ENCODE data around the gene AASS.

AASS gene

DNA sequence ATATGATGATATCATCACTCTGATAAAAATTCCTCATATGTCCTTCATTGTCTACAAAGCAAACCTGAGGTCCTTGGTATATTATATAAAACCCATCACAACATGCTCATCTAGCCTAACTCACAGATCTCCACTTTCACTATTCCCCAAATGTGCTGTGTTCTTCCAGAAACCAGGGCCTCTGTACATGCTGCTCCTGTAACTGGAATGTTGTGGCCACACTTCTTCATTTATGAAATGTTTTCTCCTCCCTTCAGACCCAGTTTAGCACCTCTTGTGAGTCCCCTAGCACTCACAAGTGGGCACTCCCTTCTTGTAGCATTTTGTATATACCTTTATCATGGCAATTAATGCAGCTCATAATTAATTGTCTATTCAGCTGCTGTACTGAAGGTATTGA lies 61.9 kb downstream of the AASS start:
- DNase-seq (ENCODE audit: low spot score) (no peak), ATAC-seq (ENCODE audit: low read depth) (no peak)
- H3K36me3 ChIP-seq (ENCODE audit: low read depth), result no peaks in the 10 kb centered on the region
- no peaks in the 10 kb centered on the region for H3K4me1 ChIP-seq (ENCODE audit: insufficient read depth, poor library complexity, severe bottlenecking)
- no peak overlapping the region for H3K4me3 ChIP-seq (ENCODE audit: severe bottlenecking)
- TF ChIP-seq, protein P1, sequence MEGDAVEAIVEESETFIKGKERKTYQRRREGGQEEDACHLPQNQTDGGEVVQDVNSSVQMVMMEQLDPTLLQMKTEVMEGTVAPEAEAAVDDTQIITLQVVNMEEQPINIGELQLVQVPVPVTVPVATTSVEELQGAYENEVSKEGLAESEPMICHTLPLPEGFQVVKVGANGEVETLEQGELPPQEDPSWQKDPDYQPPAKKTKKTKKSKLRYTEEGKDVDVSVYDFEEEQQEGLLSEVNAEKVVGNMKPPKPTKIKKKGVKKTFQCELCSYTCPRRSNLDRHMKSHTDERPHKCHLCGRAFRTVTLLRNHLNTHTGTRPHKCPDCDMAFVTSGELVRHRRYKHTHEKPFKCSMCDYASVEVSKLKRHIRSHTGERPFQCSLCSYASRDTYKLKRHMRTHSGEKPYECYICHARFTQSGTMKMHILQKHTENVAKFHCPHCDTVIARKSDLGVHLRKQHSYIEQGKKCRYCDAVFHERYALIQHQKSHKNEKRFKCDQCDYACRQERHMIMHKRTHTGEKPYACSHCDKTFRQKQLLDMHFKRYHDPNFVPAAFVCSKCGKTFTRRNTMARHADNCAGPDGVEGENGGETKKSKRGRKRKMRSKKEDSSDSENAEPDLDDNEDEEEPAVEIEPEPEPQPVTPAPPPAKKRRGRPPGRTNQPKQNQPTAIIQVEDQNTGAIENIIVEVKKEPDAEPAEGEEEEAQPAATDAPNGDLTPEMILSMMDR (IDR thresholded peaks at IDR 0.05; ENCODE audit: poor library complexity, severe bottlenecking), result no peak
- no peaks in the 10 kb centered on the region for H3K27me3 ChIP-seq (ENCODE audit: insufficient read depth, poor library complexity, severe bottlenecking)
- H3K9me3 ChIP-seq (ENCODE audit: severe bottlenecking), result peaks cover 1% of the 10 kb centered on the region
- H3K27ac ChIP-seq (ENCODE audit: poor library complexity, severe bottlenecking), result no peak overlapping the region

DNA sequence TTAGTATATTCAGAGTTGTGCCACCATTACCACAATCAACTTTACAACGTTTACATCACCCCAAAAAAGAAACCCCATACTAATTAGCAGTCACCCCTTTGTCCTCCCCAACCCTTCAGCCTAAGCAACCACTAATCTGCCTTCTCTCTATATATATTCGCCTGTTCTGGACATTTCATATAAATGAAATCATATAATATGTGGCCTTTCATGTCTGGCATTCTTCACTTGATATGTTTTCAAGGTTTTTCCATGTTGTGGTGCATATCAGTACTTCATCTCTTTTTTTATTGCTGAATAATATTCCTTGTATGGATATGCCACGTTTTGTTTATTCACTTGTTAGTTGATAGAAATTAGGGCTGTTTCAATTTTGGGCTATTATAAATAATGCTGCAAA lies 70.4 kb downstream of the AASS start:
- H3K4me3 ChIP-seq (ENCODE audit: severe bottlenecking), result no peak overlapping the region
- no peaks in the 10 kb centered on the region for H3K27me3 ChIP-seq (ENCODE audit: insufficient read depth, poor library complexity, severe bottlenecking)
- no peak overlapping the region for H3K27ac ChIP-seq (ENCODE audit: poor library complexity, severe bottlenecking)
- H3K9me3 ChIP-seq (ENCODE audit: severe bottlenecking), result no peaks in the 10 kb centered on the region
- H3K36me3 ChIP-seq (ENCODE audit: low read depth), result no peaks in the 10 kb centered on the region
- no peak for DNase-seq (ENCODE audit: low spot score)
- TF ChIP-seq, protein P1 (IDR thresholded peaks at IDR 0.05; ENCODE audit: poor library complexity, severe bottlenecking), result no peak
- H3K4me1 ChIP-seq (ENCODE audit: insufficient read depth, poor library complexity, severe bottlenecking), result no peaks in the 10 kb centered on the region
- ATAC-seq (ENCODE audit: low read depth), result no peak

DNA sequence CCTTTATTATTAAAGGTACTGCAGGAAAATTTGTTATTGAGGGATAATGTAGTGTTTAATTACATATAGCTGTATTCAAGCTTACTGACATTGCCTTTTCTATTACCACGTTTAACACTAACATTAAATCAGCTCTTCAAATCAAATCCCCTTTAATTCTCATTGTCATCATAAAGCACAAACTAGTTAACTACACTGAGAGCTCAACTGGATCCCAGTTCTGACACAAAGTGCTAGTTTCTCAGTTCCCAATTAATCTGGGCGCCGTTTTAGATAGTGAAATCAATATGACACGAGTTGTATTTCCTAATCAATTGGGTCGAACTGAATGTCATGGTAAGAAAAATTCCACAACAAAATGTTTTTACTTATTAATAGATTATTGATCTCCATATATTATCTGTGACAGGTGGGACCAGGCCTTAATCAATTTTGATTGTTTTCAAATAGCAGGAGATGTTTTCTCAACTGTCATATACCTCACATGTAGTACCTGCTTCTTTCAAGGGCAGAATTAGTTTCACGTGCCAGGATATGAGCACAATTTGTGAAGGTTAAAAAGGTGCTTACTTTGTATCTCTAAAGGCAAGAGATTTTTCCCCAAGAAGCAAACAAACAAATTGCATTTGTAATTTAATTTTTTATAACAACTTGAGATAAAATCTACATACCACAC lies 71.0 kb downstream of the AASS start:
- no peaks in the 10 kb centered on the region for H3K9me3 ChIP-seq (ENCODE audit: severe bottlenecking)
- TF ChIP-seq, protein P1 (IDR thresholded peaks at IDR 0.05; ENCODE audit: poor library complexity, severe bottlenecking), result no peak
- no peaks in the 10 kb centered on the region for H3K36me3 ChIP-seq (ENCODE audit: low read depth)
- DNase-seq (ENCODE audit: low spot score) (no peak), ATAC-seq (ENCODE audit: low read depth) (no peak)
- H3K27ac ChIP-seq (ENCODE audit: poor library complexity, severe bottlenecking), result no peak overlapping the region
- no peaks in the 10 kb centered on the region for H3K27me3 ChIP-seq (ENCODE audit: insufficient read depth, poor library complexity, severe bottlenecking)
- H3K4me3 ChIP-seq (ENCODE audit: severe bottlenecking), result no peak overlapping the region
- no peaks in the 10 kb centered on the region for H3K4me1 ChIP-seq (ENCODE audit: insufficient read depth, poor library complexity, severe bottlenecking)

DNA sequence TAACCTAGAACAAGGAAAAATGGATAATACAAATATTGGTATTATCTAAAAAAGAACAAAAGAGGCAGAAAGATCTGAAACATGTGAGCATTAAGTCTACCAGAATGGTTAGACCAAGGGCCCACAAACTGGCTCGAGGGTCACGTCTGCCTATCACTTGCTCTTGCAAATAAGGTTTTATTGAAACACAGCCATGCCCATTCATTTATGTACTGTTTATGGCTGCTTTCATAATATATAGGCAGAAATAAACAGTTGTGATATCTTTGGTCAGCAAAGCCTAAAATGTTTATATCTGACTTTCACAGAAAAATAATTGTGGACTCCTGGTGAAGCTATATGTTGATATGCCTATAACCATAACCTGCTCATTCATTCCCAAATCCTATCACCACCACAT lies 71.8 kb downstream of the AASS start:
- H3K27ac ChIP-seq (ENCODE audit: poor library complexity, severe bottlenecking), result no peak overlapping the region
- ATAC-seq (ENCODE audit: low read depth), result no peak
- H3K36me3 ChIP-seq (ENCODE audit: low read depth), result no peaks in the 10 kb centered on the region

DNA sequence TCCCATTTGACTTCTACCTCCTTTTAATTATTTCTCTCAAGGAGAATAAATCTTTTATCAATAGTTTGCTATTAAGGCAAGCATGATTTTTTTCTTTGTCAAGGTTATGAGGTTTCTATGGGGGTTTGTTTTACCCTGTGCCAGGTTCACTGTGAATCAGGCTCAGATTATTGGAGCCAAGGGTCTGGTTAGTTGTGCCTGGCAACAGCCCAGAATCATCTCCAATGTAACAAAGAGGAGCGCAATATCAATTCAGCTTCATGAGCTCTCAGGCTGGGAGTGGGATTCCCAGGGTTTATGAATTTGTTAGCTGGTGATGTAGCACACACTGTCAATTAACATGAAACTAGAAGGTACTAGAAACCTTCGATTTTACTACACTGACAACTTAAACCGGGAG lies 73.2 kb downstream of the AASS start:
- H3K4me3 ChIP-seq (ENCODE audit: severe bottlenecking), result no peak overlapping the region
- ATAC-seq (ENCODE audit: low read depth) (no peak), DNase-seq (ENCODE audit: low spot score) (no peak)
- no peaks in the 10 kb centered on the region for H3K36me3 ChIP-seq (ENCODE audit: low read depth)
- no peaks in the 10 kb centered on the region for H3K9me3 ChIP-seq (ENCODE audit: severe bottlenecking)
- no peaks in the 10 kb centered on the region for H3K4me1 ChIP-seq (ENCODE audit: insufficient read depth, poor library complexity, severe bottlenecking)
- no peak overlapping the region for H3K27ac ChIP-seq (ENCODE audit: poor library complexity, severe bottlenecking)
- TF ChIP-seq, protein P1 (IDR thresholded peaks at IDR 0.05; ENCODE audit: poor library complexity, severe bottlenecking), result no peak
- H3K27me3 ChIP-seq (ENCODE audit: insufficient read depth, poor library complexity, severe bottlenecking), result no peaks in the 10 kb centered on the region

More for the DNA sequence above, 71.8 kb downstream of the AASS start:
- TF ChIP-seq, protein P1 (IDR thresholded peaks at IDR 0.05; ENCODE audit: poor library complexity, severe bottlenecking), result no peak
- DNase-seq (ENCODE audit: low spot score), result no peak
- Histone ChIP-seq H3K27me3 (ENCODE audit: insufficient read depth, poor library complexity, severe bottlenecking) (no peaks in the 10 kb centered on the region), H3K4me3 (ENCODE audit: severe bottlenecking) (no peak overlapping the region), H3K4me1 (ENCODE audit: insufficient read depth, poor library complexity, severe bottlenecking) (no peaks in the 10 kb centered on the region), H3K9me3 (ENCODE audit: severe bottlenecking) (no peaks in the 10 kb centered on the region)

Measured in RWPE2 (cell line).